ENCODE measurements around the gene SETD1A.

The SETD1A gene

DNA sequence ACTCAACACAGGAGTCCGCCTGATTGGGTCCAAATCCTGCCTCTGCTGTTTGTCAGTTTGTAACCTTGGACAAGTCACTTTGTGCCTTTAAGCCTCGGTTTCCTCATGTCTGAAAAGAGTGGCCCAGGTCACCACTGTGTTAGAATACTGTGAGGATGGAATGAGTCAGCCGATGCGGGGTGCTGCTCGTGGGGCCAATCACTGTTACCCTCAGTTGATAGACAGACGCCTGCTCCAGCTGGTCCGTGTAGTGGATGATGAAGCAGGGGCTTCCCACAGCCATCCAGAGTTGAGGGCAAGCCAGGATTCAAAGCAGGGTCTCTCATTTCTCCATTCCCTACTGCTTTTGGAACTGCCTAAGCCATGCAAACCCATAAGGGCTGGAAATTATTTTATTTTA is 28.4 kb upstream of the SETD1A start:
- H3K27me3 ChIP-seq (ENCODE audit: insufficient read depth, low read length, poor library complexity, severe bottlenecking): no peaks in the 10 kb centered on the region
- H3K4me2 ChIP-seq (ENCODE audit: low read depth, low read length, poor library complexity, severe bottlenecking): no peak overlapping the region
- H3K4me1 ChIP-seq (ENCODE audit: insufficient read depth, low read length, poor library complexity, severe bottlenecking): peaks cover 29% of the 10 kb centered on the region
- no peaks in the 10 kb centered on the region for H3F3A ChIP-seq (ENCODE audit: low read depth)
- H3K4me3 ChIP-seq (ENCODE audit: low read length, poor library complexity, severe bottlenecking): no peak overlapping the region
- H3K9ac ChIP-seq (ENCODE audit: low read depth, low read length, poor library complexity, severe bottlenecking): no peak overlapping the region
- TF ChIP-seq CTCF (conservative IDR thresholded peaks at IDR 0.05; ENCODE audit: low read length) (no peak), EZH2phosphoT487 (IDR thresholded peaks at IDR 0.05; ENCODE audit: borderline replicate concordance) (no peak)
- peaks cover 26% of the 10 kb centered on the region; the same call in 1 of the 2 replicates for H3K36me3 ChIP-seq (ENCODE audit: insufficient read depth, low read length)
- H2AFZ ChIP-seq (ENCODE audit: low read length): no peak overlapping the region
- H4K20me1 ChIP-seq (ENCODE audit: insufficient read depth, low read length, poor library complexity, severe bottlenecking): peaks cover 14% of the 10 kb centered on the region
- H3K9me2 ChIP-seq (replicated peaks; ENCODE audit: low read depth, low read length): no peaks in the 10 kb centered on the region
- no peaks in the 10 kb centered on the region for H3K9me3 ChIP-seq (ENCODE audit: insufficient read depth, low read depth, low read length)
- peaks cover 32% of the 10 kb centered on the region for H3K79me2 ChIP-seq (ENCODE audit: insufficient read depth, low read length)

DNA sequence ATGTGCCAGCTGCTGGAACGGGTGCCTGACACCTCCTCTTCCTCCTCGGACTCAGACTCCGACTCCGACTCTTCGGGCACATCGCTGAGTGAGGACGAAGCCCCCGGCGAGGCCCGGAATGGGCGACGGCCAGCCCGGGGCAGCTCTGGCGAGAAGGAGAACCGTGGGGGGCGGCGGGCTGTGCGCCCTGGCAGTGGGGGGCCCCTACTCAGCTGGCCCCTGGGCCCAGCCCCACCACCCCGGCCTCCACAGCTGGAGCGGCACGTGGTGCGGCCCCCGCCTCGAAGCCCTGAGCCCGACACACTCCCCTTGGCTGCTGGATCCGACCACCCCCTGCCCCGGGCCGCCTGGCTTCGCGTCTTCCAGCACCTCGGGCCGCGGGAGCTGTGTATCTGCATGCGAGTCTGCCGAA is 27.4 kb upstream of the SETD1A start:
- H3K36me3 ChIP-seq (ENCODE audit: insufficient read depth, low read length): peaks cover 26% of the 10 kb centered on the region; the same call in 1 of the 2 replicates
- no peak overlapping the region for H3K4me2 ChIP-seq (ENCODE audit: low read depth, low read length, poor library complexity, severe bottlenecking)
- H3K9me3 ChIP-seq (ENCODE audit: insufficient read depth, low read depth, low read length): no peaks in the 10 kb centered on the region
- H3K27me3 ChIP-seq (ENCODE audit: insufficient read depth, low read length, poor library complexity, severe bottlenecking): no peaks in the 10 kb centered on the region
- peaks cover 22% of the 10 kb centered on the region for H3K79me2 ChIP-seq (ENCODE audit: insufficient read depth, low read length)
- no peak overlapping the region for H2AFZ ChIP-seq (ENCODE audit: low read length)
- TF ChIP-seq EZH2phosphoT487 (IDR thresholded peaks at IDR 0.05; ENCODE audit: borderline replicate concordance) (no peak), CTCF (conservative IDR thresholded peaks at IDR 0.05; ENCODE audit: low read length) (no peak)
- H3K4me3 ChIP-seq (ENCODE audit: low read length, poor library complexity, severe bottlenecking): no peak overlapping the region
- no peaks in the 10 kb centered on the region for H3K9me2 ChIP-seq (replicated peaks; ENCODE audit: low read depth, low read length)
- H3K4me1 ChIP-seq (ENCODE audit: insufficient read depth, low read length, poor library complexity, severe bottlenecking): peaks cover 27% of the 10 kb centered on the region
- no peak overlapping the region for H3K9ac ChIP-seq (ENCODE audit: low read depth, low read length, poor library complexity, severe bottlenecking)
- H4K20me1 ChIP-seq (ENCODE audit: insufficient read depth, low read length, poor library complexity, severe bottlenecking): peaks cover 5% of the 10 kb centered on the region
- H3F3A ChIP-seq (ENCODE audit: low read depth): no peaks in the 10 kb centered on the region

DNA sequence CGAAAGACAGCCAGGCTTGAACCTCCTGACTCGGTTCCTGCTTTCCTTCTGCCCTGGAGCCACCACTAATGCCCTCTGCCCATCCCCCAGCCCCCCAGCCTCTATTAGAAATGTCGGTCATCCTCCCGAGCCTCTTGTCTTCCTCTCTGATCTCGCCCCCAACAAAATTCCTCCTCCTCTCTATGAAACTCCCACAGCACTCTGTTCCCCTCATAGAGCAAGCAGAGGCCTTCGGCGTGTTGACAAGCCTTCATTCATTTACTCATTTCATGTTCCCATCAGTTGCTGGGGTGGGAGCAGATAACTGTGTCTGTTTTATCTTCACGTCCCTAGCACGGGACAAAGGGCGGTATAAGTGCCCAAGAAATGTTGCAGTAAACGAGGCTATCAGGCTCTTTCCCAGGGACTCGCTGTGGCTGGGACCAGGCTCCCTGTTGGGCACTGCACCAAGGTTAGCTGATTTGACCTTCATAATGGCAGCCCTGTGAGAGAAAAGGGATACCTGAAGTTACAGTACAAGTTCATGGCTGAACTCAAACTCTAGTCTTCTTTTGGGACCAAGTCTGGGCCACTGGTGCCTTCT is 26.4 kb upstream of the SETD1A start:
- Histone ChIP-seq H3K4me3 (ENCODE audit: low read length, poor library complexity, severe bottlenecking) (no peak overlapping the region), H3K9me2 (replicated peaks; ENCODE audit: low read depth, low read length) (no peaks in the 10 kb centered on the region), H3K4me2 (ENCODE audit: low read depth, low read length, poor library complexity, severe bottlenecking) (no peak overlapping the region), H3K4me1 (ENCODE audit: insufficient read depth, low read length, poor library complexity, severe bottlenecking) (peaks cover 25% of the 10 kb centered on the region), H3K9me3 (ENCODE audit: insufficient read depth, low read depth, low read length) (no peaks in the 10 kb centered on the region), H3K79me2 (ENCODE audit: insufficient read depth, low read length) (peaks cover 12% of the 10 kb centered on the region; the same call in 1 of the 2 replicates), H3K27me3 (ENCODE audit: insufficient read depth, low read length, poor library complexity, severe bottlenecking) (no peaks in the 10 kb centered on the region), H2AFZ (ENCODE audit: low read length) (no peak overlapping the region), H3F3A (ENCODE audit: low read depth) (no peaks in the 10 kb centered on the region), H4K20me1 (ENCODE audit: insufficient read depth, low read length, poor library complexity, severe bottlenecking) (no peaks in the 10 kb centered on the region), H3K36me3 (ENCODE audit: insufficient read depth, low read length) (peaks cover 26% of the 10 kb centered on the region; the same call in 1 of the 2 replicates), H3K9ac (ENCODE audit: low read depth, low read length, poor library complexity, severe bottlenecking) (no peak overlapping the region)
- TF ChIP-seq CTCF (conservative IDR thresholded peaks at IDR 0.05; ENCODE audit: low read length) (no peak), EZH2phosphoT487 (IDR thresholded peaks at IDR 0.05; ENCODE audit: borderline replicate concordance) (no peak)

All from Loucy (cell line).